Adipocyte (in vitro differentiated cells): ENCODE data around the gene LGMN.

Source experiments
- DNase-seq: peaks from one replicate; pipeline ENCODE4 v3.0.0-alpha.2; 2015; ENCODE audit warnings: low read depth
- H3K27me3 ChIP-seq: replicated peaks from 2 replicates; pipeline ENCODE4 v1.7.0; 2013; ENCODE audit warnings: mild to moderate bottlenecking, low read length, moderate library complexity; ENCODE audit not compliant: control insufficient read depth, insufficient read depth
- H3K36me3 ChIP-seq: 2 replicates; pipeline ENCODE4 v1.7.0; 2013; ENCODE audit warnings: low read length, mild to moderate bottlenecking, moderate library complexity; ENCODE audit not compliant: control insufficient read depth, insufficient read depth, severe bottlenecking
- H3K4me1 ChIP-seq: 2 replicates; pipeline ENCODE4 v1.7.0; 2013; ENCODE audit warnings: mild to moderate bottlenecking, low read length, moderate library complexity; ENCODE audit not compliant: control insufficient read depth, insufficient read depth
- H3K4me3 ChIP-seq: 2 replicates; pipeline ENCODE4 v1.7.0; 2013; ENCODE audit warnings: mild to moderate bottlenecking, low read length, moderate library complexity
- H3K9ac ChIP-seq: 2 replicates; pipeline ENCODE4 v1.7.0; 2013; ENCODE audit warnings: mild to moderate bottlenecking, low read length, moderate library complexity
- H3K9me3 ChIP-seq: 2 replicates; pipeline ENCODE4 v1.7.0; 2013; ENCODE audit warnings: mild to moderate bottlenecking, low read length, moderate library complexity; ENCODE audit not compliant: control insufficient read depth

The LGMN gene

DNA sequence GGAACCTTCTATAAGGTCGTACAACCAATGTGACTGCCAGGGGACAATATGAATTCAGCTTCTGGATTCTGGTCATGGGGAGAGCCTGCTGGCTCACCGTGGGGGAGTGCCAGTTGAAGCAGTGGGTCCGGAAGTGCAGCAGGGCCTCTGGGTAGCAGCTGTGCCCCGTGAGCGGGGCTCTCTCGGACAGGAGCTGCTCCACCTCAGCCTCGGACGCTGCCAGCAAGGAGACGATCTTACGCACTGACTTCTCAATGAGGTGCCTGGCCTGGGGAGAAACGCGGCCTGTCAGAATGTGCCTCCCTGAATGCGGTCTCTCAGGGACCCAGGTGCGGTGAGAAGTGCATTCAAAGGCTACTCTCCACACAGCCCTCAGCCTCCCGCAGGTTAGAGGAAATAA, 42.0 kb downstream of the LGMN start:
- no peaks in the 10 kb centered on the region for H3K9me3 ChIP-seq
- H3K27me3 ChIP-seq, result no peaks in the 10 kb centered on the region
- peaks cover 15% of the 10 kb centered on the region for H3K4me1 ChIP-seq
- no peak for DNase-seq
- H3K4me3 ChIP-seq, result no peak overlapping the region
- H3K9ac ChIP-seq, result no peak overlapping the region
- peaks cover 42% of the 10 kb centered on the region for H3K36me3 ChIP-seq

GRCh38 chr14:92704821-92705220, 43.6 kb downstream of the LGMN start:
- Histone ChIP-seq H3K9me3 (no peaks in the 10 kb centered on the region), H3K9ac (no peak overlapping the region), H3K4me1 (peaks cover 15% of the 10 kb centered on the region), H3K27me3 (no peaks in the 10 kb centered on the region), H3K36me3 (peaks cover 31% of the 10 kb centered on the region), H3K4me3 (no peak overlapping the region)
- no peak for DNase-seq

DNA sequence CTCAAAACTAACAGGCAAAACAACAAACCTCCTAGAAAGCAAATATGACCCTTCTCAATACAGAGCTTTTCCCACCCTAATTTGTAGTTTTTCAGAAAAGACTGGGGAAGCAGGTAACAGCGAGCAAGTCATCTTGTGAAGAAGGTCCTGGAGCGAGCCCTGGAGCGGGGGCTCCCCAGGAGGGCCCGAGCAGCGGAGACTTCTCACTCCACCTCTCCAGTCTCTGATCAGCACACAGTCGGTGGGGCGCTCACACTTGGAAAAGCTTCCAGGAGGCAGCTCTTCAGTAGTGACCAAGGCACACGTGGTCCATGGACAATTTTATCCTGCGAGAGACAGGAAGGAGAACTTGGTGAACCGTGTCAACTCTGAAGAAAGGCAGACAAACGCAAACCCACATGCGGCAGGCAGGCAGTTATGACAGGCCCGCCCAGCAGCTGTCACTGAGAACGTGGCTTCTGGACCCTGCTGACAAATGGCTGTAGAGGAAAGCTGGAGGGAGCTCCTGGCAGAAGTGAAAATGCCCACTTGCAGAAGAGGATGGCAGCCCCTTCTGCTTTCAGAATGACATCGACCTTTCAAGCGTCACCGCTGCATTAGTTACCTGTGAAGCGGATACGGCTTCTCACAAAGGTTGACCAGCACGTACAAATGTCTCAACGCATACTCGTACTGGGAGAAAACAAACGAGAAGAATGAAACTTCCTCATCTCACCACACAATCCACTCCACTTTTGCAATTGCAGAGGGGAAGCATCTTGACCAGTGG, 44.2 kb downstream of the LGMN start:
- no peaks in the 10 kb centered on the region for H3K9me3 ChIP-seq
- no peak overlapping the region for H3K9ac ChIP-seq
- H3K4me1 ChIP-seq, result peaks cover 10% of the 10 kb centered on the region
- H3K27me3 ChIP-seq, result no peaks in the 10 kb centered on the region
- H3K36me3 ChIP-seq, result peaks cover 31% of the 10 kb centered on the region
- H3K4me3 ChIP-seq, result no peak overlapping the region
- DNase-seq, result no peak

DNA sequence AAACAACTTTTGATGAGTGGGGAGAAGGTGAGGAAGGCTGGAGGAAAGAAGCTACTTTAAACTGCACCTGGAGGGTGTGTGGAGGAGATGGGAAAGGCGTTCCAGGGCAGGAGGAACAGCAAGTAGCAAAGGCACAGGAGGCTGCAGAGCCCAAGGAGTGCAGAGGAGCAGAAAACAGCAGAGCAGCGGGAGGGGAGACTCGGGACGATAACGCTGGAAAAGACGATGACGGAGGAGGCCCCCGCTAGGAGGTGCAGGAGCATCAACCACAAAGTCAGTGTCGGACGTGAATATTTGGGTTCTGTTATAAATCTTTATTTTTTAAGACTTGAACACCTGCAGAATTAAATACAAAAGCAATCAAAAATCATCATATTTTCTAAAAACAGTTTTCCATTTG, 44.9 kb downstream of the LGMN start:
- no peak overlapping the region for H3K9ac ChIP-seq
- no peaks in the 10 kb centered on the region for H3K27me3 ChIP-seq
- H3K4me1 ChIP-seq, result peaks cover 5% of the 10 kb centered on the region
- no peak overlapping the region for H3K4me3 ChIP-seq
- peaks cover 31% of the 10 kb centered on the region for H3K36me3 ChIP-seq
- no peak for DNase-seq
- H3K9me3 ChIP-seq, result no peaks in the 10 kb centered on the region

- no peaks in the 10 kb centered on the region for H3K9me3 ChIP-seq
- H3K27me3 ChIP-seq, result no peaks in the 10 kb centered on the region
- H3K4me3 ChIP-seq, result no peak overlapping the region
- peaks cover 31% of the 10 kb centered on the region for H3K36me3 ChIP-seq
- no peaks in the 10 kb centered on the region for H3K4me1 ChIP-seq
- DNase-seq, result no peak
- H3K9ac ChIP-seq, result no peak overlapping the region
Measured at GRCh38 chr14:92702441-92702918, 45.9 kb downstream of the LGMN start.

- no peak overlapping the region for H3K4me3 ChIP-seq
Measured at GRCh38 chr14:92701826-92702225, 46.6 kb downstream of the LGMN start.

GRCh38 chr14:92698393-92698792, 50.0 kb downstream of the LGMN start:
- no peaks in the 10 kb centered on the region for H3K27me3 ChIP-seq
- H3K4me3 ChIP-seq, result no peak overlapping the region
- H3K9me3 ChIP-seq, result no peaks in the 10 kb centered on the region
- H3K36me3 ChIP-seq, result peaks cover 6% of the 10 kb centered on the region
- no peaks in the 10 kb centered on the region for H3K4me1 ChIP-seq
- H3K9ac ChIP-seq, result no peak overlapping the region
- no peak for DNase-seq

More at GRCh38 chr14:92701826-92702225, 46.6 kb downstream of the LGMN start:
- H3K9me3 ChIP-seq, result no peaks in the 10 kb centered on the region
- no peak for DNase-seq
- no peaks in the 10 kb centered on the region for H3K27me3 ChIP-seq
- H3K4me1 ChIP-seq, result no peaks in the 10 kb centered on the region
- H3K36me3 ChIP-seq, result peaks cover 30% of the 10 kb centered on the region
- no peak overlapping the region for H3K9ac ChIP-seq

- H3K4me1 ChIP-seq, result peaks cover 8% of the 10 kb centered on the region
- no peak for DNase-seq
- no peaks in the 10 kb centered on the region for H3K36me3 ChIP-seq
- no peak overlapping the region for H3K4me3 ChIP-seq
- no peaks in the 10 kb centered on the region for H3K27me3 ChIP-seq
- no peaks in the 10 kb centered on the region for H3K9me3 ChIP-seq
- H3K9ac ChIP-seq, result no peak overlapping the region
Measured at GRCh38 chr14:92696366-92696765, 52.1 kb downstream of the LGMN start.

DNA sequence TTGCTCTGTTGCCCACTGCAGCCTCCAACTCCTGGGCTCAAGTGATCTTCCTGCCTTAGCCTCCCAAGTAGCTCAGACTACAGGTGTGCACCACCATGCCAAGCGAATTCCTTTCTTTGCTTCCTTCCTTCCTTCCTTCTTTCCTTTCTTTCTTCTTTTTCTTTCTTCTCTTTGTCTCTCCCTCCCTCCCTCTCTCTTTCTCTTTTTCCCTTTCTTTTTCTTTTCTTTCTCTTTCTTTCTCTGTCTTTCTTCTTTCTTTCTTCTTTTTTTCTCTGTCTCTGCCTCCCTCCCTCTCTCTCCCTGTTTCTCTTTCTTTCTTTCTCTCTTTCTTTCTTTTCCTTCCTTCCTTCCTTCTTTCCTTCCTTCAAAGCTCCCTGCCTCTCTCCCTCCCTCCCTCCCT, 52.9 kb downstream of the LGMN start:
- peaks cover 8% of the 10 kb centered on the region for H3K4me1 ChIP-seq

DNA sequence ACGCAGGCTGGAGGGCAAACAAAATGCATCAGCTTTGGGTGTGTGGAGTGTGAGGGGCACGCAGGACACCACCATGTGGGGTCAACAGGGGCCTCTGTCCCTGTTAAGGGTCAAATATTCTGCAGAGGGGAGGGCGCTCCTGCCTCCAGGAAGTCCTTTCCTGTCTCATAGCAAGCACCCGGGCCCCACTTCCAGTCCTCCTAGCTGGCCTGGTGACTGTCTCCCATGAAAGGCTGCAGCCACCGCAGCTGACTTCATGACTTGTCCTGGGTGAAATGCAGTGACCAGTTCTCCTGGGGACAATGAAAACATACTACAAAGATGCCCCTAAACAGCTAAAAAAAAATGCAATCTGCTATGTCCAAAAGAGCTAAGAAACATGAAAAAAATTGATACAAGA, 53.6 kb downstream of the LGMN start:
- Histone ChIP-seq H3K9ac (no peak overlapping the region), H3K9me3 (no peaks in the 10 kb centered on the region), H3K4me3 (no peak overlapping the region), H3K4me1 (peaks cover 8% of the 10 kb centered on the region), H3K36me3 (no peaks in the 10 kb centered on the region), H3K27me3 (no peaks in the 10 kb centered on the region)
- DNase-seq, result no peak

More for the DNA sequence above, 52.9 kb downstream of the LGMN start:
- Histone ChIP-seq H3K9ac (no peak overlapping the region), H3K36me3 (no peaks in the 10 kb centered on the region), H3K27me3 (no peaks in the 10 kb centered on the region), H3K9me3 (no peaks in the 10 kb centered on the region), H3K4me3 (no peak overlapping the region)
- no peak for DNase-seq

GRCh38 chr14:92693998-92694795, 54.2 kb downstream of the LGMN start:
- H3K27me3 ChIP-seq, result no peaks in the 10 kb centered on the region
- H3K9ac ChIP-seq, result no peak overlapping the region
- H3K9me3 ChIP-seq, result no peaks in the 10 kb centered on the region
- no peak for DNase-seq
- peaks cover 8% of the 10 kb centered on the region for H3K4me1 ChIP-seq
- no peak overlapping the region for H3K4me3 ChIP-seq
- H3K36me3 ChIP-seq, result no peaks in the 10 kb centered on the region
